GM19023 (cell line): Measurements from ENCODE around the gene KAT6B.

Experiments
- ATAC-seq: cut with Tn5 transposase; IDR thresholded peaks from one replicate; pipeline ENCODE4 v1.9.1; 2021; ENCODE audit warnings: mild to moderate bottlenecking, moderate library complexity; ENCODE audit not compliant: unreplicated experiment

Gene KAT6B

DNA sequence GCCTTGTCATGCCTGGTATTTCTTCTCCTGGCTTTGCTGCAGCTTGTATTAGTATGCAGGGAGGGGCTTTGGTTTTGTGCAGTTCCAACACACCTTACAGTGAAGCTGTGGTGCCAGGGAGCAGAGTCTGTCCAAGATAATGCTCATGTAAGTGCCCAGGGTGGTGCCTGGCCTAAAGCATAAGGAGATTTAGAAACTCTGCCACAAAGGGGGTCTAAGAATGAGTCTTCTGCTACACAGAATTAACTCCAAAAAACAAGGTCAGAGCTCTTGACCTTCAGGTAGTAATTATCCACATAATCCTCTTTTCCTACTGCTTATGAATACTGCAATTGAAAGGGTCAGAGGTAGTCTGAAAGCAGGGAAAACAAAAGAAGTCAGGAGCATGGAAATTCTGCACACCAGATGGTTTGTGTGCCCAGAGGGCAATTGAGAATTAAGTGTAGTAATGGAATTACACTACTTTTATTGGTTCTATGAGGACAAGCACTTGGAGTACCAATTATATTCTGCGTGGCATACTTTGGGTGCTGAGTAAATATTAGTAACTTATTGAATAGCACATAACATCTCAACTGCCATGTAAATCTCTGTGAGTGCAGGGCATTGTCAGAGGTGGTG, 121.5 kb downstream of the KAT6B start:
- no peak for ATAC-seq

DNA sequence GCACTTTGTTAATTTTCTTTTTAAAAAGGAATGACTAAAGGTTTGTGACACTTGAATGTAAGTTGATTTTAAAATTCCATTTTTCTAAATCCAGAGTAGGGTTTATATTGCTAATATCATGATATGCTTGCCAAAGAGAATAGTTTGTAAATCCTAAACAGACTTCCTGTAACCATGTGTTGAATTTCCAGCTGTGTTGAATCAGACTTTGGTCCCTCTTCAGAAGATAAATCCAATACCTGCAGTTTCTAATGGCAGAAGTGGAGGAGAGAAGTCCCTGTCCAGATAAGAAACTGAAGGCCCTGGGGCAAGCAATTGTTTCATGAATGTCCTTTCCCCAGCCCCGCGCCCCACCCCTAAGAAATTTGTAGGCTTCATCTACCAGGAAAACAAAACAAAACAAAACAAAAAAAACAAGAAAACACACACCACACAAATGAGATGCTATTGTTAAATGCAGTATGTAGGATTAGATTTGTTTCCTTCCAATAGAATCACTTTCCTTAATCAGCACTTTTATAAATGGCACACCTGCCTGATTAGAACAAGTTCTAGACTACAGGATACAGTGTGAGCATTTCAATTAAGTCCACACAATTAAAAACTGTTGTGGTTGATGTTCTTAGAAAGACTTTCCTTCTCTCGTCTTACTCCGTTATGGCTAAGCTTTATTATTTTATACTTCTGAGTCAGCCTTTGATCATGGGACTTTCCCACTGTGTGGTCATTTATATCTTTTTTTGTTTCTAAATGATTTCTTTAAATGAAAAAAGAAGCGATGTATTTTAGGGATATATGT, 122.8 kb downstream of the KAT6B start:
- ATAC-seq: no peak

DNA sequence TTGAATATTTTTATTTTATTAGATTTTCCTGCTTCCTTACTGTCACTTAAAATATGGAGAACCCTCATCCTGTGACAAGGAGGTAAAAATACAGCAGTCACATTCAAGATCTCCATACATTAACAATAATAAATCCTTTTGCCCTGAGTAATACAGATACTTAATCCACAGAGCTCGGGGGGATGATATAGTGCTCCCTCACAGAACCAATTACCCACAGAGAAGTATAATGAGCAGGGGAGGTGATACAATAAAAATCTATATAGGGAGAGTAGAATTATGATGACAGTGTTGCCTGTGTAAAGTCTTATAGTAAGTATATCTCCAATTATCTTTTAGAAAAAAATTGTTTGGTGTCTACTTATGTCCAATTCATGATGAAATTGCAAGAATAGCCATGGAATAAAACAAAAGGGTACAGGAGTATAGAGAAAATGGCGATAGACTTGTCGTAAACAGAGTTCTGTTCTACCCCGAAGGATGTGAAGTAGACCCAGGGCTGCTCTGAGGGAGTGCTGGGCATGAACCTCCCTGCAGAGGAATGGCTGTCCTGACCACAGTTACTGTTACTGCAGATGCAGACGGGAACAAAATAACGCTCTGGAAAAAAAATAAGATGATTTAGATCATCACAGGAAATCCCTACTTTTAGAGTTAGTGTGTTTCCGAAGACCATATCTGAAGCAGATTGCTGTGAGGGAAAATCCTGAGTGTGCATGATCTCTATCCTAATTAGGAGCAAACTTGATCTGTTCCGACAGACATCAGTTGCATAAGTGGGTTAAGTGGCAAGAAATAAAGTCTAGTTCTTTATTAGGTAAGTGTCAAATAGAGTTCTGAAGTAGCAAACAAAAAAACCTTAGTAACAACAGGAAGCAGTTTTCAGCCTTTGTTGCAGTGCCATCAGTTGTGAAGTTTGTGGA, 123.7 kb downstream of the KAT6B start:
- ATAC-seq: no peak

DNA sequence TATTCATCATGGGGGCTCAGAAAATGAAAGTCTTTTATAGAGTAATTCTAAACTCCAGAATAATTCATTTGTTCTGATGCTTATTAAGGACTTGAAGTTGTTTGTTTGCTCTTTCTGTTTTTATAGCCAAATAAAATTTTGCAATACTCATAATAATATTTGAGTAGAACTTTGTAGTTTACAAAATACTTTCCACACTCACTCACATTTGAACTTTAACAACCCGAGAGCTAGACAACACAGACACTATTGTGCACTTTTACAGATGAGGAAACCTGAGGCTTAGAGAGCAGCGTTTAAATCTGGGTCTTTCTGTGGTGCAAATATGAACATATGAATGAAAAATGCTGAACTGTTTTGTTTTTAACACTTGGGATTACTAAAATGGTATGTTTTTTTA, 126.8 kb downstream of the KAT6B start:
- ATAC-seq: no peak

DNA sequence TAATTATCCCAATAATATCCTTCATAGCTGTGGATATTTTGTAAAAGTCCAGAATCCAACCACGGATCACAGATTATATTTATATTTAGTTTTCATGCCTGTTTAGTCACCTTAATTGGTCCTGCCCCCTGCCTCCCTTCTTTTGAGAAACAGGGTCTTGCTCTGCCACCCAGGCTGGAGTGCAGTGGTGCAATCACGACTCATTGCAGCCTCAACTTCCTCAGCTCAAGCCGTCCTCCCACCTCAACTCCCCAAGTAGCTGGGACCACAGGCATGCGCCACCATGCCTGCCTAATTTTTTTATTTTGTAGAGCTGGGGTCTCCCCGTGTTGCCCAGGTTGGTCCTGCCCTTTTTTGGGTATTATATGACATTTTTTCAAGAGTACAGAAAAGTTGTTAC, 129.4 kb downstream of the KAT6B start:
- no peak for ATAC-seq

DNA sequence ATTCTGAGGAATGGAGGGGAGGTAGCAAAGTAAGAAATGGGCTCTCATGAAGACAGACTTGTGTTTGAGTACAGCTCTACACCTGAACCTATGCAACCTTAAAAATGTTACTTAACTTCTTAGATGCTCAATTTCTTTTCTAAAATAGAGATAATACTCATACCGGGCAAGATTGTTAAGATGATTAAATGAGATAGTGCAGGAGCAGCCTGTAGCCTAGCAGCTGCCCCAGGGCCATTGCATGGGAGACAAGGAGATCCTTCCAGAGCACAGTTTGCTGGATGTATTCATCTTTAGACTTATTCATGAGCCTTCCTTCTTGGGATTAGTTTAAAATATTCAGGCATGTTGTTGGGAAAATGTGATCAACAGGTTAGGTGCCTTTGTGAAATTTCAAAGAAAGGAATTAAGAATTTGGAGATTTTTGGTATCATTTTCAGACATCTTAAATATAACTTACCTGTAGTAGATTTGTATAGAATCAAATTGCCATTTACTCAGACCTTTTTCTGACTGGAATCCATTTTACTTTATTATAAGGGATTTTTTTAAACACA, 130.2 kb downstream of the KAT6B start:
- ATAC-seq: no peak

DNA sequence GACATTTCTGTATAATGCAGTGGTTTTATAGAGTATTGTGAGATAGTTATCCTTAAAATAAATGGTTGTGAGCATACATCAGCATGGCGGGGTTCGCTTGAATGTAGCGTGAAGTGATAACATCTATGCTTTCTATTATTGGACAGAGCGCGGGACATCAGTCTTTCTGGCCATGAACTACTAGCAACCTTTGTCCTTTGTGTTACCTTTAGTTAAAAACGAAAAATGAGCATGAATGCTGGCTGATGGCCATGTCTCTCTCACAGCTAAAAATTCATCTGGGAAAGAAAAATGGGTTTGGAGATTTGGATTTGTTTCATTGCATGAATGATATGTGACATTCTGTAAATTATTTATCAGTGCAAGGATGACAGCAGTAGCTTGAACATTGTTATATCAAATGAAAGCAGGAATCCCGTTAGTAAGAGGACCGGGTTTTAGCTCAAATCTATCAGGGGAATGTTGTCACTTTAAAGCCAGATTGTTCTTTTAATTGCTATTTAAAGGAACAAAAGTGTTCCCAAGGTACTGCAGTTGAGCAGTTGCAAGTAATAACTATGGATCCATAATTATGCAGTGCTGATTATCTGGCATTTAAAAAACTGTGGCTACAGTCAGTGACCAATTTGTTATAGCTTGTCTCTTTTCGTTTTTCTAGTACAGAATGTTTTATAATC, 131.0 kb downstream of the KAT6B start:
- no peak for ATAC-seq

DNA sequence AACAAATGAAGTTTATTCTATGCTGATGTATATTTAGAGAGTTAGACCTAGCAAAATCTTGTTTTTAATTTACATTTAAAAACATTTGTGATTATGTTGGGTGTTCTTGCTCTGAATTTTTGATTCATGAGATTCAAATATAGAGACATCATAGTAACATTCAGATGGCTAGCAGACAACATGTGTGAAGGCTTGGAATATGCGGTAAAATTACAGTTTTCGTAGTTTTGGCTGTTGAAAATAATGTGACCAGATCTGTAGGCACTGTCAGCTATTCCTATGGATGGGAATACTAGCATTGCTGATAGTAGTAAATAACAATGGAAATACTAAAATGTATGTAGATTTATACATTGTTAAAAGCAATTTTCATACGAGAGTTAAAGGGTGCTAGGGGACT, 131.9 kb downstream of the KAT6B start:
- no peak for ATAC-seq

DNA sequence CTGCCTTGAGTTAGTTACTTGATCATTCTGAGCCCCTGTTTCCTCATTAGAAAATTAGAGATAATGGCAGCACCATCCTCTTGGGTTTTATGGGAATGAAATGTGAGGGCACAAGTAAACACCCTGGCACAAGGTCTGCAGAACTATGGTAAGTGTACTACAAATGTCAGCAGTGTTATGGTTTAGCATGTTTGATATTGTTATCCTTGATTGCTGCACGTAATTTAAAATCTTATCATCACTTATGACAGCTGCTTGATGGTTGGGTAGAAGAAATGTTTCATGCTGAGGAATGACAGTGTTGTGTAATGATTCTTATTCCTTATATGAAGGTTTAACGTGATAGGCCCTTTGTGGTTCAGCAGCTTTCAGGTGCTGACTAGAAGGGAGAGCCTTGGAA, 134.3 kb downstream of the KAT6B start:
- ATAC-seq: no peak

DNA sequence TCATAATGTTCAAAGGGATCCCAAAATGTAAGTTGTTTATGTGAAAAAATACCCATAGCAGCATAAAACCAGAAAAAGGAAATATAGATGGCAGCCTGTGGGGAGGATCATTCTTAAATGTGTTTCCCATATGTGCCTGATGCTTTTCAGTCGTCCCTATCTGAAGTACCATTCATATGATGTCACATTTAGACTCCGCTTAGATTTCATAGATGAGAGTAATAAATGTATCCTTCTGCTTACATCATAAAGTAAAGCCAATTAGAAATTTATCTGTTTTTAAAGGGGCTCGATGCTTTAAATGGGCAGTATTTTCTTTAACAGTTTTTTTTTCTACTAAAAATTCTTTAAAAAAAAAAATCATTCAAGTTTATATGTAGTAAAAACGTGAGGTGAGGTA, 136.1 kb downstream of the KAT6B start:
- no peak for ATAC-seq

DNA sequence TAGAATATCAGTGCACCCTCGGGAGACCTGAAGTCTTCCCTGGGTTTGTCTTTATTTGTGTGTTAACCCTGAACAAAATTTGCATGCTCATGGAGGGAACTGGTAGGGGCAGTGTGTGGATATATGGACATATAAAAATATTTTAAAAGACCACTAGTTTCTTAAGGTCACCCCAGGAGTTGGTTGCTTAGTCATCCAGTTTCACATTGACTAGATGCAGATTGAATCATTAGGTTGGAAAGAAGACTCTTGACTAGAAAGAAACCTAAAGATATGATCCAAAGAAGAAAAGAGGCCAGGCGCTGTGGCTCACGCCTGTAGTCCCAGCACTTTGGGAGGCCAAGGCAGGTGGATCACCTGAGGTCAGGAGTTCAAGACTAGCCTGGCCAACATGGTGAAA, 137.1 kb downstream of the KAT6B start:
- no peak for ATAC-seq

DNA sequence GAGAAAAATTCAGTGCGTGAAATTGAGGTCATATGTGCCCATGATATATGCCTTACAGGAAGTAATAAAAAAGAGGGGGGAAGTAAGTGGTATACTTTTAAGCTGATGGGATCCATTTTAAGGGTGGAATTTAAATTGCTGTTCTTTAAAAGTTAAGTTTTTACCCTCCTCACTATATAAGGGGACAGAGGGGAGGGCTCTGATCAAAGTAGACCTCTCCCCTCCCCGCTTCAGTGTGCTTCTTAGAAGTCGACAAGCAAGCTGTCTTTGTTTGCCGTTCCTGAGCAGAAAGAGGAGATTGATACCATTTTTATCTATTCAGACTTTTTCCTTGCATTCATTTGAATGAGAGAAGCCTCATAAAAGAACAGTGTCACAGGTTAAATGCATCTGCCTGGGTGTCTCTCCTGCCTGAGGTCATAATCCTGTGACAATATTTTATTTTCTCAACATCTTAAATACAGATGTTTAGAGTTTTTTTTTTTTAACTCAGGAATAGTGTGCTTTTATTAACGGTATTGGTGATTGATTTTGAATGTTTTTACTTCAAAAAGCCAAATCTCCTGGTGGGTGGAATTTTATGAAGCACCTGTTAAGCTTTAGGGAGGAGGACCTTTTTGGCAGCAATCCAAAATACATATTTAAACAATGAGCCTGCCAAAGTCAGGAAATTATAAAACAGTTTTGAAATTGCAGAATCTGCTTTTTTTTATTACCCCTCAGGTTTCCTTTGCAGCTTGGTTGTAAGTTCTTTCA, 141.7 kb downstream of the KAT6B start:
- ATAC-seq: no peak

DNA sequence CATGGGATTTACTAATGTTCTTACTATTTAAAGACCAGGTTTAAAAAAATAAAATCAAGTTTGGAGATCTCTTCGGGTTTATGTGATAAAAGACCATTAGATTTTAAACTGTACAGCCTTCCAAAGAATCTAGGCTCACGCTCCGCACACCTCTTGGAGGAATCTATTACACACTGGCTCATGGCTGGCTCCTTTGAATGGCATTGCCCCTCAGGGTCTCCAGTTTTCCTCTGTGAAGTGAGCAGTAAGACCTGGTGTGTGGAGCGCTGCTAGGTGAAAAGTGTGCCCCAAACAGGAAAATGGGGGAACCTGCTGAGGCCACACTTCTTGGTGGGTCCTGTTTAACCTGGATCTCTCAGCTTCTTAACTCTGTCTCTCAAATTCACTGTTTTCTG, 142.3 kb downstream of the KAT6B start:
- ATAC-seq: no peak

DNA sequence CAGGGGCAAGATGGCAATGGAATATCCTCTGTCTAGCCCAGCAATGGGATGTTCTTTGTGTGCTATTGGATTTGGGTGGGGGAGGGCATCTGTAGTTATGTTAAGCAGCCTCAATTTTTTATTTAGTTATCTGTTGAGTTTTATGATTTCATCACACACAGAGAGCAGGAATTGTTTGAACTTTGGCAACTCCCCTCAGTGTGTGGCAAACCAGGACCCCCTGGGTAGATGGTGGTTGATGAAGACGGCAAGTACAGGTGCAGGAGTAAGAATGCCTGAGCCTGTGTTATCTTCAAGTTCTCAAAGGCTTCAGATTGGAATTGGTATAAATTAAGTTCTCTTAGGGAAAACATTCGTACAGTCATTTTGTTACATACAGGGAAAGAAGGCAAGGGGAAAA, 142.7 kb downstream of the KAT6B start:
- ATAC-seq: no peak

DNA sequence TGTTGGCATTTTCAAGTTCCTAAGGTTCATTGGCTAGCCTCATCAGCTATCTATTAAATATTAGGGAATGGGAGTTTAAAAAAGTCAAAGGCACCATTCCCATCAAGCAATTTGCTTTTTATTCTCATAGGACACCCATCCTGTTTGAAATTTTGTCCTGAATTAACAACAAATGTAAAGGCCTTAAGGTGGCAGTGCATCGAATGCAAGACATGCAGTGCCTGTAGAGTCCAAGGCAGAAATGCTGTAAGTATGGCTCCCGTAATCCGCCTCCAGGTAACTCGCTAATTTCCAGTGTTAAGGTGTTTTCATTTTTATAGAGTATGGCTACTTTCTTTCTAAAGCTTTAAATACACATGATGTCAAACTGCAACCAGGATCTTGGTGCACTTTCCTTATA, 143.1 kb downstream of the KAT6B start:
- no peak for ATAC-seq

DNA sequence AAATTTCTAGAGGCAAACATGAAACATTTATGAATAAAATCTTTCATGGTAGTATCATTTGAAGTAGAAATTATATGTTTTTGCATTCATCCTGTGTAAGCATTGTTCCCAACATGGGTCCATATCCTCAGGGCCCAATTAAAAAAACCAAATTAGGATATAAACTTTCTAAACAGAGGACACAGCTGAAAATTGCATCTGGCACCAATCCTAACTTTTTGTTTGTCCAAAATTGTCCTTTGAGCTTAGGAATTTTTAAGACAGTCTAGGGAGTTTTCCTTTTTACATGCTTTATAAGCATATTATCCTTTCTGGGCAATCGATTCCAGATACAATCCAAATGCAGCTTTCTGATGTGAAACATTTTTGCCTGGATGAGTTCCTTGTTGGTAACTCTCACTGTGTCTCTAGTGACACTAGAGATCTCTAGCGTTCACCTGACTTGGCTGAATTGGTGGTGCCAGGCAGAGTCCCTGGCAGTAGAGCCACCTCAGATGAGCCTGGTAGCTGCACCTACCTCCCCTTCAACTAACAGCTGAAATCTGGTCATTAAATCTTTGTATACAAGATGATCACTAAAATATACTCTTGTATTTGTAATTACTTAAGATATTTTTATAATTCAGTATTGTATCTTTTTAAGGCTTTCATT, 147.5 kb downstream of the KAT6B start:
- no peak for ATAC-seq

DNA sequence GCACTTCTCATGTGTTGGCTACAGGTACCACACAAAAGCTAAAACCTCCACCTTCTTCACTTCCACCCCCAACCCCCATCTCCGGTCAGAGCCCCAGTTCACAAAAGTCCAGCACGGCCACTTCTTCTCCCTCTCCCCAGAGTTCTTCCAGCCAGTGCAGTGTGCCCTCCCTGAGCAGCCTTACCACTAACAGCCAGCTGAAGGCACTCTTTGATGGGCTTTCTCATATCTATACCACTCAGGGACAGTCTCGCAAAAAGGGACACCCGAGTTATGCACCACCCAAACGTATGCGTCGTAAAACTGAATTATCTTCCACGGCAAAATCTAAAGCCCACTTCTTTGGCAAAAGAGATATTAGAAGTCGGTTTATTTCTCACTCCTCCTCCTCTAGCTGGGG, 149.4 kb downstream of the KAT6B start:
- ATAC-seq: no peak

DNA sequence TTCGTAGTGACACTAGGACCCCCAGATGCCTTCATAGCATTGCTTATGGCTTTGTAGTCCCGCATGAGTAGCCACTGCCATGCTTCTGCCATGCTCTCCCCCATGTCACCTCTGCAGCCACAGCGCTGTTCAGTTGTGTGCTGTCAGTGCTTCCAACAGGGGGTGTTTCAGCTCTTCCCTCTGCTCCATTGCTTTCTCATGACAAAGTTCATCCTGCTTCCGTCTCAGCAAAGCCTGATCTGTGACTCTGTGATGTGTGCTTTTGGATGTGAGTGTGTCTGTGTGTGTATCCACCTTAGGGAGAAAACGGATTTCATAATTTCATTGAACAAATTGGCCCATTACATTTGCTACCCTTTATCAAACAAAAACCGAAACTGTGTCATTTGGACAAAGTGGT, 150.2 kb downstream of the KAT6B start:
- ATAC-seq: no peak

DNA sequence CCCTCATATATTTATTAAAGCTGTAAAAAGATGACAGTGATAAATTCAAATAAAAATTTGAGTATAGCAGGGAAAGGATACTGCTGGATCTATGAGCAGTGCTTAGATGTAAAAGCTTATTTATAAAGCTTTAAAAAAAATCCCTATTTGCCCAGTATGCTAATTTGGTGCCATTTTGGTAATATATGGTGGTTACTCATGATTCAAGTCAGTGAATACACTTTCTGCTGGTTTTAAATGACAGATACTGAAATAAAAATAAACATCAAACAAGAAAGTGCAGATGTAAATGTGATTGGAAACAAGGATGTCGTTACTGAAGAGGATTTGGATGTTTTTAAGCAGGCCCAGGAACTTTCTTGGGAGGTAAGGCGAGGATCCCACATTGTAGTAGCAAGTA, 150.7 kb downstream of the KAT6B start:
- no peak for ATAC-seq
